Nucleus accumbens (tissue), 56 donors: ENCODE data around the gene TFG.
A peak's percentile ranks its signal among the peaks of the same experiment; 100 is the strongest.

ENCODE experiments used
- DNase-seq, 56 donors: peaks; one replicate each; lab custom pipeline; 2025; lab: John Stamatoyannopoulos, UW

Gene TFG

GRCh38 chr3:100703865-100704264 is 5.4 kb upstream of the TFG start:
- no peak for DNase-seq

GRCh38 chr3:100706365-100706764 is 2.9 kb upstream of the TFG start:
- DNase-seq, result no peak

GRCh38 chr3:100708644-100708988 is 678 bp upstream of the TFG start:
- DNase-seq, result no peak

GRCh38 chr3:100709842-100710260 is 557 bp downstream of the TFG start:
- peak in 30 of 56 donors; percentile 2 to 72 (median 32) for DNase-seq

GRCh38 chr3:100710261-100710968 is 1.1 kb downstream of the TFG start:
- DNase-seq, result no peak

- no peak for DNase-seq
Observed at GRCh38 chr3:100715176-100715575, 5.9 kb downstream of the TFG start.

GRCh38 chr3:100717063-100717462 is 7.8 kb downstream of the TFG start:
- DNase-seq, result no peak

GRCh38 chr3:100717637-100718487 is 8.6 kb downstream of the TFG start:
- DNase-seq, result no peak

GRCh38 chr3:100719136-100719535 is 9.8 kb downstream of the TFG start:
- no peak for DNase-seq

- DNase-seq, result no peak
Observed at GRCh38 chr3:100720426-100720825, 11.1 kb downstream of the TFG start.

- no peak for DNase-seq
Observed at GRCh38 chr3:100725935-100726513, 16.7 kb downstream of the TFG start.

GRCh38 chr3:100726706-100727105 is 17.4 kb downstream of the TFG start:
- DNase-seq, result no peak

GRCh38 chr3:100730524-100730923 is 21.2 kb downstream of the TFG start:
- DNase-seq, result no peak

GRCh38 chr3:100732435-100732834 is 23.1 kb downstream of the TFG start:
- DNase-seq, result no peak

GRCh38 chr3:100737334-100737733 is 28.0 kb downstream of the TFG start:
- no peak for DNase-seq

GRCh38 chr3:100740207-100740606 is 30.9 kb downstream of the TFG start:
- DNase-seq, result no peak

- DNase-seq, result peak in 1 of 56 donors; percentile 2
Observed at GRCh38 chr3:100743535-100743934, 34.2 kb downstream of the TFG start.

GRCh38 chr3:100744671-100745070 is 35.4 kb downstream of the TFG start:
- DNase-seq, result no peak

GRCh38 chr3:100745617-100746016 is 36.3 kb downstream of the TFG start:
- DNase-seq, result no peak

GRCh38 chr3:100746092-100746491 is 36.8 kb downstream of the TFG start:
- peak in 5 of 56 donors; percentile 4 to 39 (median 11) for DNase-seq

- no peak for DNase-seq
Observed at GRCh38 chr3:100748220-100748619, 38.9 kb downstream of the TFG start.

- DNase-seq, result no peak
Observed at GRCh38 chr3:100748967-100749366, 39.7 kb downstream of the TFG start.
